Measurements from ENCODE around the gene CELF2.

Gene CELF2

GRCh38 chr10:11142777-11143176 lies 125.1 kb downstream of the CELF2 start (continued):
- TF ChIP-seq ZNF565 (CRISPR knock-in tag; conservative IDR thresholded peaks at IDR 0.05; ENCODE audit: low read depth), result no peak
- TF ChIP-seq ESRRG (CRISPR knock-in tag; IDR thresholded peaks at IDR 0.05), result no peak
- TF ChIP-seq SNAI2 (CRISPR knock-in tag; IDR thresholded peaks at IDR 0.05), result no peak
- TF ChIP-seq POU6F1 (CRISPR knock-in tag; IDR thresholded peaks at IDR 0.05; ENCODE audit: borderline replicate concordance, low read depth), result no peak
- TF ChIP-seq CSRNP3 (CRISPR knock-in tag; IDR thresholded peaks at IDR 0.05), result no peak

GRCh38 chr10:11143242-11143641 lies 125.6 kb downstream of the CELF2 start:
- no peak for ATAC-seq
- no peak for TF ChIP-seq ARNTL (CRISPR knock-in tag; IDR thresholded peaks at IDR 0.05; ENCODE audit: borderline replicate concordance, low read depth)
- no peak for TF ChIP-seq ZFP30 (CRISPR knock-in tag; IDR thresholded peaks at IDR 0.05)
- TF ChIP-seq RARB (CRISPR knock-in tag; IDR thresholded peaks at IDR 0.05), result no peak
- TF ChIP-seq CREB5 (CRISPR knock-in tag; IDR thresholded peaks at IDR 0.05; ENCODE audit: low read depth), result no peak
- TF ChIP-seq TSHZ2 (CRISPR knock-in tag; IDR thresholded peaks at IDR 0.05), result no peak
- TF ChIP-seq CSDC2 (CRISPR knock-in tag; IDR thresholded peaks at IDR 0.05), result no peak
- TF ChIP-seq ZNF8 (CRISPR knock-in tag; IDR thresholded peaks at IDR 0.05), result no peak
- TF ChIP-seq BACH2 (CRISPR knock-in tag; IDR thresholded peaks at IDR 0.05; ENCODE audit: borderline replicate concordance), result no peak
- no peak for TF ChIP-seq ZFP3 (CRISPR knock-in tag; IDR thresholded peaks at IDR 0.05)
- TF ChIP-seq GLIS3 (CRISPR knock-in tag; IDR thresholded peaks at IDR 0.05), result no peak
- TF ChIP-seq ISL1 (CRISPR knock-in tag; IDR thresholded peaks at IDR 0.05), result no peak
- TF ChIP-seq OSR1 (CRISPR knock-in tag; IDR thresholded peaks at IDR 0.05), result no peak
- TF ChIP-seq TCF4 (CRISPR knock-in tag; IDR thresholded peaks at IDR 0.05; ENCODE audit: borderline replicate concordance), result no peak
- TF ChIP-seq ESRRG (CRISPR knock-in tag; IDR thresholded peaks at IDR 0.05), result no peak
- no peak for TF ChIP-seq SNAI2 (CRISPR knock-in tag; IDR thresholded peaks at IDR 0.05)

GRCh38 chr10:11144626-11145494 lies 127.2 kb downstream of the CELF2 start:
- ATAC-seq, result no peak
- TF ChIP-seq ESRRG (CRISPR knock-in tag; IDR thresholded peaks at IDR 0.05) (no peak), TCF4 (CRISPR knock-in tag; IDR thresholded peaks at IDR 0.05; ENCODE audit: borderline replicate concordance) (no peak), CREB5 (CRISPR knock-in tag; IDR thresholded peaks at IDR 0.05; ENCODE audit: low read depth) (no peak), PATZ1 (CRISPR knock-in tag; IDR thresholded peaks at IDR 0.05; ENCODE audit: borderline replicate concordance) (no peak), RARB (CRISPR knock-in tag; IDR thresholded peaks at IDR 0.05) (no peak), TSHZ2 (CRISPR knock-in tag; IDR thresholded peaks at IDR 0.05) (no peak), ZC3H10 (CRISPR knock-in tag; IDR thresholded peaks at IDR 0.05) (no peak), ARNTL (CRISPR knock-in tag; IDR thresholded peaks at IDR 0.05; ENCODE audit: borderline replicate concordance, low read depth) (no peak), GLIS3 (CRISPR knock-in tag; IDR thresholded peaks at IDR 0.05) (no peak), CSRNP3 (CRISPR knock-in tag; IDR thresholded peaks at IDR 0.05) (no peak), SNAI2 (CRISPR knock-in tag; IDR thresholded peaks at IDR 0.05) (no peak), PPARA (CRISPR knock-in tag; IDR thresholded peaks at IDR 0.05; ENCODE audit: borderline replicate concordance) (no peak)

All from SK-N-SH treated with all-trans-retinoic acid at 6 μM for 48 hours (cell line).